Mesodermal cell (in vitro differentiated cells): ENCODE data around the gene TRAK1.

ENCODE experiments used
- H3K27ac ChIP-seq: 2 replicates; pipeline ENCODE4 v1.7.0; 2013; ENCODE audit warnings: mild to moderate bottlenecking, low read depth, low read length, moderate library complexity; ENCODE audit not compliant: severe bottlenecking
- H3K36me3 ChIP-seq: 2 replicates; pipeline ENCODE4 v1.7.1; 2013; ENCODE audit warnings: mild to moderate bottlenecking, low read length, moderate library complexity; ENCODE audit not compliant: control insufficient read depth, insufficient read depth
- H3K4me1 ChIP-seq: one replicate; pipeline ENCODE4 v1.7.1; 2013; ENCODE audit warnings: mild to moderate bottlenecking, low read length; ENCODE audit not compliant: insufficient read depth, control insufficient read depth, poor library complexity, severe bottlenecking
- H3K4me3 ChIP-seq: 2 replicates; pipeline ENCODE4 v1.7.0; 2013; ENCODE audit warnings: low read length, control low read depth, mild to moderate bottlenecking; ENCODE audit not compliant: insufficient read depth, poor library complexity, severe bottlenecking; ENCODE audit errors: extremely low read depth
- H3K9me3 ChIP-seq: 2 replicates; pipeline ENCODE4 v1.7.1; 2013; ENCODE audit warnings: mild to moderate bottlenecking, low read length, moderate library complexity; ENCODE audit not compliant: control insufficient read depth
- WGBS, 2 experiments: methylation state at CpG; one replicate each; pipeline ENCODE4 v1.1.5; 2013; ENCODE audit warnings: missing lambda C conversion rate in 2 of 2; ENCODE audit not compliant: insufficient coverage in 2 of 2; 5-methylcytosine and 5-hydroxymethylcytosine counted together

TRAK1 gene

GRCh38 chr3:42144209-42144608, 53.1 kb downstream of the TRAK1 start:
- no peaks in the 10 kb centered on the region for H3K9me3 ChIP-seq
- no peak overlapping the region for H3K4me3 ChIP-seq
- no peak overlapping the region for H3K27ac ChIP-seq
- no peaks in the 10 kb centered on the region for H3K4me1 ChIP-seq
- no peaks in the 10 kb centered on the region for H3K36me3 ChIP-seq

GRCh38 chr3:42148086-42148848, 57.1 kb downstream of the TRAK1 start:
- no peaks in the 10 kb centered on the region for H3K9me3 ChIP-seq
- no peak overlapping the region for H3K4me3 ChIP-seq
- 90 to 100% methylated on average over 3 of the region's 5 CpGs for WGBS, 2 experiments
- peaks cover 6% of the 10 kb centered on the region for H3K4me1 ChIP-seq
- no peak overlapping the region for H3K27ac ChIP-seq
- no peaks in the 10 kb centered on the region for H3K36me3 ChIP-seq

GRCh38 chr3:42148982-42149432, 57.9 kb downstream of the TRAK1 start:
- H3K9me3 ChIP-seq: no peaks in the 10 kb centered on the region
- peaks cover 6% of the 10 kb centered on the region for H3K4me1 ChIP-seq
- H3K36me3 ChIP-seq: no peaks in the 10 kb centered on the region
- H3K27ac ChIP-seq: no peak overlapping the region
- 30 to 31% methylated on average over 6 of the region's 11 CpGs for WGBS, 2 experiments
- H3K4me3 ChIP-seq: no peak overlapping the region

GRCh38 chr3:42149532-42149931, 58.4 kb downstream of the TRAK1 start:
- 90 to 92% methylated on average over 4 to 8 of the region's 8 CpGs for WGBS, 2 experiments
- Histone ChIP-seq H3K36me3 (no peaks in the 10 kb centered on the region), H3K4me3 (no peak overlapping the region), H3K9me3 (no peaks in the 10 kb centered on the region), H3K27ac (no peak overlapping the region), H3K4me1 (peaks cover 6% of the 10 kb centered on the region)

GRCh38 chr3:42149975-42150374, 58.8 kb downstream of the TRAK1 start:
- no peak overlapping the region for H3K27ac ChIP-seq
- WGBS, 2 experiments: 83 to 92% methylated on average over 2 to 3 of the region's 3 CpGs
- no peak overlapping the region for H3K4me3 ChIP-seq
- H3K36me3 ChIP-seq: no peaks in the 10 kb centered on the region
- H3K9me3 ChIP-seq: no peaks in the 10 kb centered on the region
- peaks cover 6% of the 10 kb centered on the region for H3K4me1 ChIP-seq

DNA sequence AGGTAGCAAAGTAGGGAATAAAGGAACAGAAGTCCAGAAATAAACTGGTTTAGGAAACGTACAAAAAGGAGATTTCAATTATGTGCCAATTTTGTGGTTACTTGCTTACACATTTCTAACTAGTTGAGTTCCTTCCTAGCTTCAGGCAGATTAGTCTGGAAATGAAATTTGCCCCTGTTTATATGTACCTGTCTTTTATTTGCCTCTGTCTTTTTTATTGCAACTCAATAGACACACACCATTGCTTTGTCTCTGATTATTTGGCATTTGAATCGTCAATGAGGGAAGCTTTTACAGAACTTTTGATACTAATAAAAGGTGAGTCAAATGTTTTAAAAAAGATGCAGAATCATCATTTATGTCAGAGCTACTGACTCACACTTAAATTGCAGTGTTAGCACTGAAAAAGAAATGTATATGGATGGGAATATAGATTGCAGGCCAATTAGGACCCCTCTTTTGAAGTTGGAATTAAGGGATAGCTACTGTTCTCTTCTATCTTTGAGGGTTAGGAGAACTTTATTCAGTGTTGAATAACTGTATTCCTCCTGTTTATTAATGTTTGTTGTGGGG, 60.5 kb downstream of the TRAK1 start:
- Histone ChIP-seq H3K9me3 (no peaks in the 10 kb centered on the region), H3K4me3 (no peak overlapping the region), H3K27ac (no peak overlapping the region), H3K4me1 (peaks cover 6% of the 10 kb centered on the region), H3K36me3 (no peaks in the 10 kb centered on the region)
- 100% methylated on average over 1 of the region's 2 CpGs; no CpG with 5 or more reads in 1 of the 2 experiments for whole genome bisulfite sequencing, 2 experiments

DNA sequence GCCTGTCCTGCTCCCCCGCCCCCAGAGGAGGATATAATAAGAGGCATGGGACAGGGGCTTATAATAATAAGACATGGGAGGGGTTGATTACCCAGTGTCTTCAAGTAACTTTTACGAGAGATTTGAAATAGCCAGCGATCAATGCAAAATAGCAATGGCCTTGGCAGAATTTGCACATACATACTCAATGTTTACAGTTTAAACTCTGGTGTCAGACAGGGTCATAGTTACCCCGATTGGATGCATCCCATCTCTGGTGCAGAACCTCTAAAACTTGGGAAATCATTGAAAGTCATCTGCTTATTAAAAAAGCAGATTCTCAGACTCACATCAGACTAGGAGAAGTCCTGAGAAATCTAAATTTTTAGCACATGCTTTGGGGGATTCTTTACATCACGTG, 61.0 kb downstream of the TRAK1 start:
- Histone ChIP-seq H3K36me3 (no peaks in the 10 kb centered on the region), H3K4me3 (no peak overlapping the region), H3K4me1 (peaks cover 6% of the 10 kb centered on the region), H3K27ac (no peak overlapping the region), H3K9me3 (no peaks in the 10 kb centered on the region)
- 84 to 85% methylated on average over 4 of the region's 5 CpGs for WGBS, 2 experiments

DNA sequence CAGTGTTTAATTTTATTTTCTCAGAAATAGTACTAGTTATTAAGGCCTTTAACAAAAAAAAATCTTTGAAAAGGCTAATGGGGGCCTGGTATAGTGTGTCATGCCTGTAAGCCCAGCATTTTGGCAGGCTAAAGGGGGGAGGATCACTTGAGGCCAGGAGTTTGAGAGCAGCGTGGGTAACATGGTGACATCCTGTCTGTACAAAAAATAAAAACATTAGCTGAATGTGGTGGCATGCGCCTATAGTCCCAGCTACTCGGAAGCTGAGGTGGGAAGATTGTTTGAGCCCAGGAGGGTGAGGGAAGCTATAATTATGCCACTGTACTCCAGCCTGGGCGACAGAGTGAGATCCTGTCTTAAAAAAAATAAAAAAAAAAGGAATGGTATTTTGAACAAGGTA, 61.9 kb downstream of the TRAK1 start:
- Histone ChIP-seq H3K4me3 (no peak overlapping the region), H3K9me3 (no peaks in the 10 kb centered on the region), H3K27ac (no peak overlapping the region), H3K36me3 (no peaks in the 10 kb centered on the region), H3K4me1 (peaks cover 6% of the 10 kb centered on the region)
- WGBS, 2 experiments: 89 to 91% methylated on average over 4 of the region's 4 CpGs

DNA sequence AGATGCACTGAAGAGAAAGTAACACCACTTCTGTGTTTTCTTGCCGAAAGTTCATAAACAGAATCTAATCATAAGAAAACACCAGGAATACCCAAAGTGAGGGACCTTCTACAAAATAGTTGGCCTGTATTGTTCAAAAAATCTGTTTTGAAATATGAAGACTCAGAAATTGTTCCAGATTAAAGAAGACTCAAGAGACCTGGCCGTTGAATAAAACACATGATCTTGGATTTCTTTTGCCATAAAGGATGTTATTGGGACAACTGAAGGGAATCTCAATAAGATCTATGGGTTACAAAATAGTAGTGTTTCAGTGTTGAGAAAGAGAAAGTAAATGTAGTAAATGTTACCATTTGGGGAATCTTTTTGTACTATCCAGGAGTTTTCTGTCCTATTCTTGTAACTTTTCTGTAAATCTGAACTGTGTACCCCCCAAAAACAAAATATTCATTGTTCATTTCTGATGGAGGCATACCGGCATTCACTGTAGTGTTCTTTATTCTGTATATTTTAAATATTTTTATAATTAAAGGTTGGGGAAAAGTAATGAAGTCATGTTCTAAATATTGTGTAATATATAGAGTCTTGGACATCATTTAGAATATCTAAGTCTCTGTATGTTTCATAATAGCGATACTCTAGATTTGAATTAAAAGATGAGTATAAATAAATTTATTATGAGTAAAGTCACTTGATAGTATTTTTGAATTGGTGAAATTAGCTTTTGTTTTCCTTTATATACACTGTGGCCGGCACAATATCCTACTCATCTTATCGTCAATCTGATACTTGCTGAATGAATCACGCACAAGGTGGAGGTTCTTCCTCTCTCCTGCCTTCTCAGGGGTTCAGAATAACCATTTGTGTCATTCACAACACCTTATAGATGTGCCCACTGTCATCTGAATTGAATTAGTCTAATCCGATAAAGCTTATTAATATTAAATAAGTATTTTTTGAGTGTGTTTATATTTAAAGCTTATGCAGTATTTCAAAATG, 66.7 kb downstream of the TRAK1 start:
- H3K9me3 ChIP-seq: no peaks in the 10 kb centered on the region
- WGBS, 2 experiments: 82 to 90% methylated on average over 1 to 4 of the region's 8 CpGs
- H3K4me3 ChIP-seq: no peak overlapping the region
- H3K36me3 ChIP-seq: no peaks in the 10 kb centered on the region
- no peak overlapping the region for H3K27ac ChIP-seq
- H3K4me1 ChIP-seq: peaks cover 9% of the 10 kb centered on the region

- peak overlapping the region; percentile 29 for H3K4me3 ChIP-seq
- WGBS, 2 experiments: 60 to 77% methylated on average over 7 of the region's 8 CpGs
- no peaks in the 10 kb centered on the region for H3K36me3 ChIP-seq
- peaks cover 9% of the 10 kb centered on the region for H3K4me1 ChIP-seq
- H3K27ac ChIP-seq: no peak overlapping the region
- H3K9me3 ChIP-seq: no peaks in the 10 kb centered on the region
Measured at GRCh38 chr3:42159147-42159546, 68.0 kb downstream of the TRAK1 start.
